ENCODE results near the gene FUOM.

FUOM gene

GRCh38 chr10:133366751-133367150, 8.9 kb upstream of the FUOM start:
- DNase-seq (ENCODE audit: low read depth) = no peak

GRCh38 chr10:133366130-133366478, 8.3 kb upstream of the FUOM start:
- DNase-seq (ENCODE audit: low read depth) = no peak

- DNase-seq (ENCODE audit: low read depth) = no peak
These were observed 7.8 kb upstream of the FUOM start for GRCh38 chr10:133365461-133366129.

- DNase-seq (ENCODE audit: low read depth) = no peak
These were observed 7.0 kb upstream of the FUOM start for GRCh38 chr10:133364645-133365431.

GRCh38 chr10:133362846-133363245, 5.0 kb upstream of the FUOM start:
- no peak for DNase-seq (ENCODE audit: low read depth)

- no peak for DNase-seq (ENCODE audit: low read depth)
These were observed 4.1 kb upstream of the FUOM start for GRCh38 chr10:133361773-133362441.

GRCh38 chr10:133361227-133361626, 3.4 kb upstream of the FUOM start:
- DNase-seq (ENCODE audit: low read depth) = no peak

- no peak for DNase-seq (ENCODE audit: low read depth)
These were observed 2.3 kb upstream of the FUOM start for GRCh38 chr10:133359972-133360610.

GRCh38 chr10:133359554-133359971, 1.7 kb upstream of the FUOM start:
- DNase-seq (ENCODE audit: low read depth) = no peak

GRCh38 chr10:133358925-133359310, 1.1 kb upstream of the FUOM start:
- no peak for DNase-seq (ENCODE audit: low read depth)

GRCh38 chr10:133358162-133358924, 524 bp upstream of the FUOM start:
- no peak for DNase-seq (ENCODE audit: low read depth)

- DNase-seq (ENCODE audit: low read depth) = no peak
These were observed 1.1 kb downstream of the FUOM start for GRCh38 chr10:133356549-133357284.

GRCh38 chr10:133355991-133356390, 1.8 kb downstream of the FUOM start:
- no peak for DNase-seq (ENCODE audit: low read depth)

GRCh38 chr10:133355266-133355665, 2.6 kb downstream of the FUOM start:
- no peak for DNase-seq (ENCODE audit: low read depth)

- no peak for DNase-seq (ENCODE audit: low read depth)
These were observed 3.1 kb downstream of the FUOM start for GRCh38 chr10:133354672-133355240.

- DNase-seq (ENCODE audit: low read depth) = no peak
These were observed 3.7 kb downstream of the FUOM start for GRCh38 chr10:133353988-133354605.

- DNase-seq (ENCODE audit: low read depth) = no peak
These were observed 4.4 kb downstream of the FUOM start for GRCh38 chr10:133353202-133353959.

GRCh38 chr10:133351408-133352318, 6.2 kb downstream of the FUOM start:
- DNase-seq (ENCODE audit: low read depth) = no peak

GRCh38 chr10:133350950-133351329, 6.9 kb downstream of the FUOM start:
- DNase-seq (ENCODE audit: low read depth) = no peak
